HG03457 (cell line): Measurements from ENCODE around the gene EPHB2.

Experiments used
- ATAC-seq: cut with Tn5 transposase; IDR thresholded peaks from one replicate; pipeline ENCODE4 v1.9.1; 2021; ENCODE audit warnings: moderate number of reproducible peaks; ENCODE audit not compliant: unreplicated experiment

Gene EPHB2

GRCh38 chr1:22798083-22798482, 87.4 kb downstream of the EPHB2 start:
- ATAC-seq, result no peak

DNA sequence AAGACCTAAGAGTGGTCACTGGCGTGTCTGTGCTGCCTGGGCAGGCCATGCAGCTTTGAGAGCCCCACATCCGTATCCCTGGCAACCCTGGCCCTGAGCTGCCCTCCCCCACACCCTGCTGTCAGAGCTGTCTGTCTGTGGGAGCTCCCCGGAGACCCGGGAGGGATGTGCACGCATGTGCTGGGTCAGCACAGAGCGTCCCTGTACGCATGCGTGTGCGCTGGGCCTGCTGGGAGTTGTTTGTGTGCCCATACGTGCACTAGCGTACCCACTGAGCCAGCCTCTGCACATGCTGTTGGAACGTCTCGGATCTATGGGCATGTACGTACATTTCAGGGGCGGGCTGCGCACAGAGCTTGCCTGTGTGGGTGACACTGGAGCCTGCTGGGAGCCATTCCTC, 89.3 kb downstream of the EPHB2 start:
- ATAC-seq, result no peak

DNA sequence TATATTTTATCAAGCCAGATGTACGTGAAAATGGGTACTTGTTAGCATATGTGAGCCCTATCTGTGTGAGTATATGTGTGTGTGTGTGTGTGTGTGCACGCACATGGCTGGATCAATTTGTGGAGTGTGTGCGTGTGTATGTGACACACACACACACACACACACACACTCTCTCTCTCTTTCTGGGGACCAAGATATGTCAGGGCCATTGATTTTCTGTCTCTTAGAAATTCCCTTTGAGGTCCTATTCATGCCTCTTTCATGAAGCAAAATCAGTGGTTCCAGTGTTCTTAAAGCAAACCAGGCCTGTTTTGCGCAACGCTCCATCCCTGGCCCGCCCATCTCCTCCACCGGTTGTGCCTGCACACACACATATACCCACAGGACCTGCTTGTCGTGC, 90.0 kb downstream of the EPHB2 start:
- no peak for ATAC-seq

GRCh38 chr1:22801347-22801746, 90.7 kb downstream of the EPHB2 start:
- no peak for ATAC-seq

GRCh38 chr1:22801761-22802160, 91.1 kb downstream of the EPHB2 start:
- no peak for ATAC-seq

DNA sequence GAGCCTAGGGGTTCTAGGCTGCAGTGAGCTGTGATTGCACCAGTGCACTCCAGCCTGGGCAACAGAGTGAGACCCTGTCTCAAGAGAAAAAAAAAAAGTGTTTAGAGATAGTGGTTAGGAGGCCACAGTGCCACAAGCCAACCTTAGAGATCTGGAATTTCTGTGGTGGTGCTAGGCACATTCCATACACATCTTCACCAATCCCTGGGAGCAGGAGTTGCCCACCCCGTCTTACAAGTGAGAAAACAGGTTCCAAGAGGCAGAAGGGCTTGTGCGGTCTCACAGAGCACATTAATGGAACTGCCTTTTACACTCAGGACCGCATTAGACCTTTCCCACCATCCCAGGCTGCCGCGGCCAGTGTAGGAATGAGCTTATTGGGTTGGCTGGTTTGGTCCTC, 93.2 kb downstream of the EPHB2 start:
- ATAC-seq, result no peak

DNA sequence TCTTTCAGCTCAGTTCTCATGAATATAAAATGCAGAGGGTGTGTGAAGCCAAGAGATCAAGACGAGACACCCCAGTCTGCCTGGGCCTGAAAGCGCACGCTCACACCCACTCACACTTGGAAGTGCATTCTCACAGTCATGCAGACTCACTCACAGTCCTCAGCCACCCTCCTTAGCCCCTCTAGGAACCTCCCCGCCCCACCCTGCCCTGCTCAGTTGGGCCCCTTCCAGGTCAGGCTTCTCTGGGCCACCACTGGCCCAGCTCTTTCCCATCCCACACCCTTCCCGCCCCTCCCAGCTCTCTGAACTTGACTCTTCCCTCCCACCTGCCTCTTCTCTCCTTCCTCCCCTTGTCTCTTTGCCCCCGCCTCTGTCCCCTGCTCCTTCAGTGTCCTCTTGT, 93.8 kb downstream of the EPHB2 start:
- no peak for ATAC-seq

- no peak for ATAC-seq
These were observed 94.5 kb downstream of the EPHB2 start for GRCh38 chr1:22804969-22805671.

GRCh38 chr1:22805672-22806038, 95.0 kb downstream of the EPHB2 start:
- ATAC-seq, result no peak

- no peak for ATAC-seq
These were observed 95.9 kb downstream of the EPHB2 start for GRCh38 chr1:22806584-22806983.

DNA sequence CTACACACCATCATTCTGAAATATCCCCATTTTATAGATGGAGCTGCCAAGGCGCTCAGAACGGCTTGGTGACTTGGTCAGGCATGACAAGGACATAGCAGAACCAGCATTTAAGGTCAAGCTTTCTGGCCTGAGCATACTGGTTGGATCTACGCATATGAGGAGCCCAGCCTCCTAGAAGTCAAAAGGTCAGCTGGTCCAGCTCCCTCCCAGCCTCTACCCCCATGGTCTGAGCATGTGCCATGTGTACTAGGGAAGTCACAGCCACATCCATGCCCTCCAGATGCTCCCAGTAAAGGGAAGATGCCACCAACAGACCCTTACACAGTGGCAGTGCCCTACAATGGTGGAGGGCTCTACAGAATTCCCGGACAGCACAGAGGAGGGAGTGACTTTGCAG, 96.7 kb downstream of the EPHB2 start:
- ATAC-seq, result no peak

- no peak for ATAC-seq
These were observed 97.6 kb downstream of the EPHB2 start for GRCh38 chr1:22808186-22808675.

- ATAC-seq, result no peak
These were observed 98.2 kb downstream of the EPHB2 start for GRCh38 chr1:22808676-22809483.

GRCh38 chr1:22809783-22810182, 99.1 kb downstream of the EPHB2 start:
- no peak for ATAC-seq

DNA sequence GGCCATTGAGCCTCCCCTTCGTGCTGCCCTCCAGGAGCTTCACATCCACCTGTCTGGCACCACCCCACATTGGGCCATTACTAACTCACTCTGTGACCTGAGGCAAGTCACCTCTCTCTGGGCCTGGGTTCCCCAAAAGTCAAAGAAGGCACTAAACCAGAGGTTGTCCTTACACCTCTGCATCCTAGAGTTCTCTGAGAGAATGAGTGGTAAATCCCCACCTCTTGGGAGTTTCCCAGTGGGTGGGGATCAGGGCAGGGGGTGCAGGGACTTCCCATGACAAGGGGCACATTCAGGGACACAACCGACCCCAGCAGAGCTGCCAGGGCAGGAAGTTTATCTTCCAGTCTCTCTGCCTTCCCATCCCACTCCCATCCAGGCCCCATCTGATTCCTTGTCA, 99.7 kb downstream of the EPHB2 start:
- no peak for ATAC-seq

DNA sequence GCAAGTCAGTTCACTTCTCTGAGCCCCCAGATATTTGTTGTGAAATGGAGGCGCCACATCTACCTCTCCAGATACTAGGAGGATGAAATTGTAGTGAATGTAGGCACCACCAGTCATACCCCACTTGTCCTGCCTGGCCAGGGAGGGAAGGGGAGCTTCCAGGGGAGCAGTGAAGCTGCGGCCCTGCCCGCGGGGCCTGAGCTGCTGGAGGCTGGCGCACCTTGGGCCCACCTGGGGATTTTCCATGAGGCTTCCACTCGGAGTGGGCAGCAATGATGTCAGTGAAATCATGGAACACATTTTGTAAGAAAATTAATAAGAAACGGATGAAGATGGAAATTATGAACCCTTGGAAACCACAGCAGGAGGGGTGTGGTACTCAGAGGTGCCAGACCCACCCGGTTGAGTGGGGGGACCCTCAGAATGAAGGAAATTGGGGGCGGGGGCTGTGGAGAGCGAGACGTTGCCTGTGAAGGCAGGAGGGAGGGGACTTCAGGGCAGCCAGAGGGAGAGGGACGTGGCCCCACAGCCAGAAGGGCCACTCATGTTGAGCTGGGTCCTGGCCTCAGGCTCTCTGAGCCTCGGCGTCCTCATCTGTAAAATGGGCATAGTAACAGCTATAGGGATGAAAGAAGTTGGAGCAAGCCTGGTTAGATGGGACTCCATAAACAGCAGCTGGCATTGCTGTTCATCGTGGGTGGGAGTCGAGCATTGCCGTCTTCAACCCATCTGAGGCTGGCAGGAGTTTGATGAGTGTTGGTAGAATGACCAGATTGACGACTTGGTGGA, 101.6 kb downstream of the EPHB2 start:
- no peak for ATAC-seq

DNA sequence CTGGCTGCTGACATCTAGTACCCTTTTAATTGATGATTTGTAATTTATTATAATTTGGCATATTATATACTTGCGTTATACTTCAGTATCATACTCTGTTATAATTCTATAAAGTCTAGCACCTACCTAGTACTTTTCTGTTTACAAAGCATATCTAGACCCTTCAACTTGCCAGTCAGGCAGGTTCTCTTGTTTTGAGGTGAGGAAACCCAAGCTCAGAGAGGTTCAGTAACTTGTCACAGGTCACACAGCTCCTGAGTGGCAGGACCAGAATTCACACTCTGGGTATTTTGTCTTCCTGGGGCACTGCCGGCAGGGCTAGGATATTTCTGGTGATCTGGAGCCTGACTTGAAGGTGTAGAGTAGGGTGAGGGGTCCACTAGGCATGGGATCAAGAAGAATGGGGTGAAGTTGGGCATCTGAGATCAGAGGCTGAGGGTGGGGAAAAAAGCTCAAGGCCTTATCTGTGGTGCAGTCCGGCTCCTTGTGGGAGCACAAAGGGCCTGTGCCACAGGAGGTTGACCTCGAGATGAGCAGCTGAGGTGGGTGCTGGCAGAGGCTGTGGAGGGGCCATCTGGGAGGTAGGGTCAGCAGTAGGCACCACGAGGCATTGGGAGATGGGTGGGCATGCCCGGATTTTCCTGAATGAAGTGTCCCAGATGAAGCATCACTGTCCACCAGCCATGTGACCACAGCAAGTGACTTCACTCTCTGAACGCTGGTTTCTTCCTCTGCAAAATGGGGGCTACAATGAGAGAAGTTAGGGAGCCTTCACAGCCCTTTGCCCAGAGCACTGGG, 102.6 kb downstream of the EPHB2 start:
- ATAC-seq, result no peak

DNA sequence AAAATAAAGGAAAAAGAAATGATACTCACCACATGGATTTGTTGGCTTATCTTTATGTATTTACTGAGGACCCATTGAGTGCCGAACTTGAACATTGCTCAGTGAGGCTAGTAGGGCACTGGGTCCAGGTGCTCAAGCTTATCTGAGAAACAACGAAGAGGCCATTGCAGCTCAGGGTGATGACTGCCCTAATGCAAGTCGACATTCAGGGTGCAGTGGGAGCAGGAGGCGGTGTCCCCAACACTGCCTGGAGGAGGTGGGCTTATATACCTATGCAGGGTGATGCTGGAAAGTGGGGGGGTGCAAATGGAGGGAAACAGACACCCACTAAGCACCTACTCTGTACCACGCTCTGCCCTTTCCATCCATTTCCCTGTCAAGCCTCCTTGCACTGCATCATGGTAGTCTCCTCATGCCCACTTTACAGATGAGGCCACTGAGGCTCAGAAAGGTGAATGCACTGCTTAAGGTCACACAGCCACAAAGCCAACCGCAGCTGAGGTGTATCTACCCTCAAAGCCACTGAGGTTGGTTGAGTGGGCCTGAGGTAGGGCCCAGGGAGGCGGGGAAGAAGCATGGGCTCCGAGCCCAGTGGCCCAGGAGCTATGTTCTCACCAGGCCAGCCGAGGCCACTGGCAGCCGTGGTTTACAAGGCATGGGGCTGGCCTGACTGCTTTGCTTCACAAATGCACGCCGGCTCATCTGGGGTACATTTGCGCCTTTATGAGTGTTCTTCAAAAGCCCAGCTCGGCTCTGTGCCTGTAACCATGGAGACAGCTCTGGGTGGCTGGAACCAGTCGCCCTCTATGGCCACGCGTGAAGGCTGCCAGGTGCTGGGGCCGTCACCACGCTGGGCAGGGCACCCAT, 103.8 kb downstream of the EPHB2 start:
- no peak for ATAC-seq

DNA sequence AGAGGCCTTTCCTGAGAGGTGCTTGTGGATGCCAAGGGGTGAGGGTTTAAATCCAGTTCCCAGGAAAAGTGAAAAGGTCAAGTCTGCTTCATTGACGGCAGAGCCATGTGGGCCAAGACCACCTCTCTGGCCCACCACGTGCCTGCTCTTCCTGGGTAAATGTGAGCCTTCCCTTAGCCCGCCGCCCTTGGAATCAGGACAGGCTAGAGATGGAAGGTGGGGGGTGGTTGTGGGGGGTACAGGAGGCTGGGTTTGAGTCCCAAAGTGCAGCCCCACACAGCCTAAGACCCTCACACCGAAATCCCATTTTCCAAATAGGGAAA, 104.4 kb downstream of the EPHB2 start:
- ATAC-seq, result no peak
